Measurements from ENCODE around the gene TYW1.
"Not testable (repeated sequence)": the region's sequence is repeated elsewhere in the genome, so short reads cannot be mapped to it uniquely, and the experiment has no call there.

TYW1 gene

GRCh38 chr7:67043559-67043930 lies 46.9 kb downstream of the TYW1 start:
- not testable (repeated sequence) for DNase-seq (ENCODE audit: extremely low read depth in 1 of 2, low read depth in 1 of 2)

GRCh38 chr7:67045496-67045995 lies 48.9 kb downstream of the TYW1 start:
- no peak for DNase-seq (ENCODE audit: extremely low read depth in 1 of 2, low read depth in 1 of 2)

GRCh38 chr7:67046819-67047218 lies 50.2 kb downstream of the TYW1 start:
- not testable (repeated sequence) for DNase-seq (ENCODE audit: extremely low read depth in 1 of 2, low read depth in 1 of 2)

- DNase-seq (ENCODE audit: extremely low read depth in 1 of 2, low read depth in 1 of 2), result not testable (repeated sequence)
These were observed 53.3 kb downstream of the TYW1 start for GRCh38 chr7:67049908-67050307.

GRCh38 chr7:67052161-67052560 lies 55.5 kb downstream of the TYW1 start:
- not testable (repeated sequence) for DNase-seq (ENCODE audit: extremely low read depth in 1 of 2, low read depth in 1 of 2)

GRCh38 chr7:67056683-67057082 lies 60.0 kb downstream of the TYW1 start:
- no peak for DNase-seq (ENCODE audit: extremely low read depth in 1 of 2, low read depth in 1 of 2)

GRCh38 chr7:67061321-67061720 lies 64.7 kb downstream of the TYW1 start:
- not testable (repeated sequence) for DNase-seq (ENCODE audit: extremely low read depth in 1 of 2, low read depth in 1 of 2)

- DNase-seq (ENCODE audit: extremely low read depth in 1 of 2, low read depth in 1 of 2), result not testable (repeated sequence)
These were observed 66.2 kb downstream of the TYW1 start for GRCh38 chr7:67062802-67063201.

- not testable (repeated sequence) for DNase-seq (ENCODE audit: extremely low read depth in 1 of 2, low read depth in 1 of 2)
These were observed 70.5 kb downstream of the TYW1 start for GRCh38 chr7:67066950-67067622.

- DNase-seq (ENCODE audit: extremely low read depth in 1 of 2, low read depth in 1 of 2), result not testable (repeated sequence)
These were observed 79.5 kb downstream of the TYW1 start for GRCh38 chr7:67076120-67076519.

- DNase-seq (ENCODE audit: extremely low read depth in 1 of 2, low read depth in 1 of 2), result not testable (repeated sequence)
These were observed 86.2 kb downstream of the TYW1 start for GRCh38 chr7:67082880-67083279.

- DNase-seq (ENCODE audit: extremely low read depth in 1 of 2, low read depth in 1 of 2), result not testable (repeated sequence)
These were observed 92.6 kb downstream of the TYW1 start for GRCh38 chr7:67089261-67089660.

- DNase-seq (ENCODE audit: extremely low read depth in 1 of 2, low read depth in 1 of 2), result not testable (repeated sequence)
These were observed 94.4 kb downstream of the TYW1 start for GRCh38 chr7:67091053-67091452.

GRCh38 chr7:67098031-67098430 lies 101.4 kb downstream of the TYW1 start:
- DNase-seq (ENCODE audit: extremely low read depth in 1 of 2, low read depth in 1 of 2), result not testable (repeated sequence)

GRCh38 chr7:67099406-67099805 lies 102.8 kb downstream of the TYW1 start:
- DNase-seq (ENCODE audit: extremely low read depth in 1 of 2, low read depth in 1 of 2), result not testable (repeated sequence)

GRCh38 chr7:67100038-67100437 lies 103.4 kb downstream of the TYW1 start:
- not testable (repeated sequence) for DNase-seq (ENCODE audit: extremely low read depth in 1 of 2, low read depth in 1 of 2)

- DNase-seq (ENCODE audit: extremely low read depth in 1 of 2, low read depth in 1 of 2), result no peak
These were observed 104.3 kb downstream of the TYW1 start for GRCh38 chr7:67100956-67101361.

GRCh38 chr7:67104937-67105336 lies 108.3 kb downstream of the TYW1 start:
- DNase-seq (ENCODE audit: extremely low read depth in 1 of 2, low read depth in 1 of 2), result not testable (repeated sequence)

GRCh38 chr7:67105377-67105776 lies 108.7 kb downstream of the TYW1 start:
- no peak for DNase-seq (ENCODE audit: extremely low read depth in 1 of 2, low read depth in 1 of 2)

- DNase-seq (ENCODE audit: extremely low read depth in 1 of 2, low read depth in 1 of 2), result not testable (repeated sequence)
These were observed 109.6 kb downstream of the TYW1 start for GRCh38 chr7:67106255-67106654.

- not testable (repeated sequence) for DNase-seq (ENCODE audit: extremely low read depth in 1 of 2, low read depth in 1 of 2)
These were observed 114.7 kb downstream of the TYW1 start for GRCh38 chr7:67111342-67111741.

GRCh38 chr7:67114483-67115246 lies 118.0 kb downstream of the TYW1 start:
- not testable (repeated sequence) for DNase-seq (ENCODE audit: extremely low read depth in 1 of 2, low read depth in 1 of 2)

Measured in activated CD8-positive, alpha-beta memory T cell treated with anti-CD3 and anti-CD28 coated beads for 1 hour (primary cell).